HL-60 (cell line): ENCODE data around the gene ABHD2.

Experiments
- POLR2AphosphoS5 ChIP-seq: IDR thresholded peaks from 2 replicates; pipeline ENCODE4 v1.6.1; 2012; ENCODE audit warnings: low read depth
- TF ChIP-seq, protein P1 (sequence below): IDR thresholded peaks from one replicate; pipeline ENCODE4 v1.5.1; 2011; ENCODE audit warnings: low read length, control low read depth, inconsistent platforms; ENCODE audit not compliant: insufficient read depth

DNA sequence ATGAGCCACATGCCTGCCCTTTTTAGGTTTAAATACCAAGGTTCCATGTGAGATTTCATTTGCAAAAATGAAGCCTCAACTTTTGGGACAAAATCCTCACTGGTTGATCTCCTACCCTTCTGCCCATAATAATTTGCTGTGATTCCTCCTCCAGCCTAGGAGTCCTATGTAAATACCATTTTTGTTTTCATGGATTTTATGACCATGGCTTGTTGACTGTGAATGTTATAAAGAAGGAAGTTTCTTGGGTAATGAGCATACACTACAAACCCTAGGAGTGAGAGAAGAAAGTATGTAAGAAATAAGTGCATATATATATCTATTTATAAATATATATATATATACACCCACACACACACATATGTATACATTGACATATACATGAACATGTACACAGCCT is 120.0 kb downstream of the ABHD2 start:
- TF ChIP-seq, protein P1, sequence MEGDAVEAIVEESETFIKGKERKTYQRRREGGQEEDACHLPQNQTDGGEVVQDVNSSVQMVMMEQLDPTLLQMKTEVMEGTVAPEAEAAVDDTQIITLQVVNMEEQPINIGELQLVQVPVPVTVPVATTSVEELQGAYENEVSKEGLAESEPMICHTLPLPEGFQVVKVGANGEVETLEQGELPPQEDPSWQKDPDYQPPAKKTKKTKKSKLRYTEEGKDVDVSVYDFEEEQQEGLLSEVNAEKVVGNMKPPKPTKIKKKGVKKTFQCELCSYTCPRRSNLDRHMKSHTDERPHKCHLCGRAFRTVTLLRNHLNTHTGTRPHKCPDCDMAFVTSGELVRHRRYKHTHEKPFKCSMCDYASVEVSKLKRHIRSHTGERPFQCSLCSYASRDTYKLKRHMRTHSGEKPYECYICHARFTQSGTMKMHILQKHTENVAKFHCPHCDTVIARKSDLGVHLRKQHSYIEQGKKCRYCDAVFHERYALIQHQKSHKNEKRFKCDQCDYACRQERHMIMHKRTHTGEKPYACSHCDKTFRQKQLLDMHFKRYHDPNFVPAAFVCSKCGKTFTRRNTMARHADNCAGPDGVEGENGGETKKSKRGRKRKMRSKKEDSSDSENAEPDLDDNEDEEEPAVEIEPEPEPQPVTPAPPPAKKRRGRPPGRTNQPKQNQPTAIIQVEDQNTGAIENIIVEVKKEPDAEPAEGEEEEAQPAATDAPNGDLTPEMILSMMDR, result no peak
- TF ChIP-seq POLR2AphosphoS5, result no peak
